ENCODE data around the gene TTC7B.

The TTC7B gene

GRCh38 chr14:90533591-90534021 is 282.6 kb downstream of the TTC7B start:
- Histone ChIP-seq H3K36me3 (ENCODE audit: insufficient read depth, low read length) (no peaks in the 10 kb centered on the region), H3K4me3 (ENCODE audit: low read depth in 1 of 2, low read length in 2 of 2) (no peak overlapping the region), H3K27me3 (ENCODE audit: insufficient read depth, low read length, poor library complexity) (no peaks in the 10 kb centered on the region), H3K4me1 (ENCODE audit: insufficient read depth, low read length) (no peaks in the 10 kb centered on the region), H4K20me1 (ENCODE audit: insufficient read depth, low read length) (no peaks in the 10 kb centered on the region), H3K27ac (ENCODE audit: low read length) (no peak overlapping the region), H3K4me2 (ENCODE audit: insufficient read depth, low read length) (no peak overlapping the region), H3K9ac (ENCODE audit: low read depth, low read length) (no peak overlapping the region), H2AFZ (ENCODE audit: low read depth, low read length) (no peak overlapping the region), H3K79me2 (ENCODE audit: insufficient read depth, low read length) (no peaks in the 10 kb centered on the region), H3K9me3 (ENCODE audit: insufficient read depth, low read length, severe bottlenecking) (no peaks in the 10 kb centered on the region)
- no peak for DNase-seq
- no peak for ATAC-seq (ENCODE audit: insufficient read depth, low read depth)
- TF ChIP-seq CTCF (IDR thresholded peaks at IDR 0.05; ENCODE audit: borderline replicate concordance, extremely low read depth, low read length, poor library complexity, severe bottlenecking) (no peak), EZH2 (IDR thresholded peaks at IDR 0.05; ENCODE audit: borderline replicate concordance, low read depth, low read length, severe bottlenecking) (no peak)

DNA sequence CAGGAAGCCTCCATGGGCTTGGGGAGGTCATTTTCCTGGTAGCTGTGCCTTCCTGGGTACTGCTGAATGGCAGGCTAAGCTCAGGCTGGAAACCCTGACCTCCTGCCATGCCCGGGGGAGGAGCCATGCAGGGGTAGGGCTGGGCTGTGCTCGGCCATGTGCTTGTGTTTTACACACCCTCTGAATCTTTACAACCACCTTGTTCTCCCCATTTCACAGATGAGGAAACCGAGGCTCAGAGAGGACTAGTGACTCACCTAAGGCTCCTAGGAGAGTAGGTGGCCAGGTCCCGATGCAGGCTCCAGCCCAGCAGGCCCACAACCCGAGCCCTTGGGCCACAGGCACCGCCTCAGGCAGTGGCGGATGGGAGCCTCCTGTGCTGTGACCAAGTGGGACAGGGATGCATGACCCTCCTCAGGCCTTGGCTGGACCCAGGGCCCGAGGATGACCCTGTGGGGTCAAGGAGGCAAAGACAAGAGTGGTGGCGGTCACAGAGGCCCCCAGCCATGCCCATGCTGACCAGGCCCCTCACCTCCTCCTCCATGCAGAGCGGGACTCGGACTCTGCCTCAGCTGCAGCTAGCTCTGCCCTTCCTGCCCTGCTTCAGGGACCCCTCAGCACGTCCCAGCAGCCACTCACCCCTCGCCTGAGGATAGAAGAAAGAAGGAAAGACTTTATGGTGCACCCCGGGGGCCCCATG is 283.3 kb downstream of the TTC7B start:
- Histone ChIP-seq H3K36me3 (ENCODE audit: insufficient read depth, low read length) (no peaks in the 10 kb centered on the region), H3K4me2 (ENCODE audit: insufficient read depth, low read length) (no peak overlapping the region), H3K27ac (ENCODE audit: low read length) (no peak overlapping the region), H3K4me3 (ENCODE audit: low read depth in 1 of 2, low read length in 2 of 2) (no peak overlapping the region), H4K20me1 (ENCODE audit: insufficient read depth, low read length) (no peaks in the 10 kb centered on the region), H2AFZ (ENCODE audit: low read depth, low read length) (no peak overlapping the region), H3K27me3 (ENCODE audit: insufficient read depth, low read length, poor library complexity) (no peaks in the 10 kb centered on the region), H3K9me3 (ENCODE audit: insufficient read depth, low read length, severe bottlenecking) (no peaks in the 10 kb centered on the region), H3K4me1 (ENCODE audit: insufficient read depth, low read length) (no peaks in the 10 kb centered on the region), H3K79me2 (ENCODE audit: insufficient read depth, low read length) (no peaks in the 10 kb centered on the region), H3K9ac (ENCODE audit: low read depth, low read length) (no peak overlapping the region)
- TF ChIP-seq EZH2 (IDR thresholded peaks at IDR 0.05; ENCODE audit: borderline replicate concordance, low read depth, low read length, severe bottlenecking) (no peak), CTCF (IDR thresholded peaks at IDR 0.05; ENCODE audit: borderline replicate concordance, extremely low read depth, low read length, poor library complexity, severe bottlenecking) (no peak)
- DNase-seq (no peak), ATAC-seq (ENCODE audit: insufficient read depth, low read depth) (no peak)

GRCh38 chr14:90531497-90531896 is 284.7 kb downstream of the TTC7B start:
- TF ChIP-seq CTCF (IDR thresholded peaks at IDR 0.05; ENCODE audit: borderline replicate concordance, extremely low read depth, low read length, poor library complexity, severe bottlenecking) (no peak), EZH2 (IDR thresholded peaks at IDR 0.05; ENCODE audit: borderline replicate concordance, low read depth, low read length, severe bottlenecking) (no peak)
- H3K9me3 ChIP-seq (ENCODE audit: insufficient read depth, low read length, severe bottlenecking), result no peaks in the 10 kb centered on the region
- H3K36me3 ChIP-seq (ENCODE audit: insufficient read depth, low read length), result no peaks in the 10 kb centered on the region
- DNase-seq, result no peak
- no peak for ATAC-seq (ENCODE audit: insufficient read depth, low read depth)
- no peak overlapping the region for H3K4me2 ChIP-seq (ENCODE audit: insufficient read depth, low read length)
- no peaks in the 10 kb centered on the region for H4K20me1 ChIP-seq (ENCODE audit: insufficient read depth, low read length)
- no peaks in the 10 kb centered on the region for H3K4me1 ChIP-seq (ENCODE audit: insufficient read depth, low read length)
- no peak overlapping the region for H3K4me3 ChIP-seq (ENCODE audit: low read depth in 1 of 2, low read length in 2 of 2)
- no peak overlapping the region for H3K27ac ChIP-seq (ENCODE audit: low read length)
- no peaks in the 10 kb centered on the region for H3K27me3 ChIP-seq (ENCODE audit: insufficient read depth, low read length, poor library complexity)
- H3K79me2 ChIP-seq (ENCODE audit: insufficient read depth, low read length), result no peaks in the 10 kb centered on the region
- no peak overlapping the region for H2AFZ ChIP-seq (ENCODE audit: low read depth, low read length)
- no peak overlapping the region for H3K9ac ChIP-seq (ENCODE audit: low read depth, low read length)
